Transverse colon (tissue), 4 donors: ENCODE measurements around the gene CAMTA1. TPM values are rescaled to one million over a fixed set of nuclear protein-coding genes. Genes with fewer than 3 reads are reported as not detected.

ENCODE experiments used
- DNase-seq: peaks from one replicate; pipeline ENCODE4 v3.0.0-alpha.2; 2019
- H3K27ac ChIP-seq, 4 donors: fragments of 200-600 bp; sonication (generic); 2 replicates each; pipeline ENCODE4 v1.5.1; 2016 to 2018; ENCODE audit warnings: inconsistent platforms in 4 of 4
- H3K27me3 ChIP-seq: fragments of 200-600 bp; sonication (generic); 2 replicates; pipeline ENCODE4 v1.5.1; 2017; ENCODE audit warnings: inconsistent platforms
- H3K36me3 ChIP-seq, 4 donors: fragments of 200-600 bp; sonication (generic); 2 replicates each; pipeline ENCODE4 v1.5.1; 2017 to 2019; ENCODE audit warnings: inconsistent platforms in 4 of 4
- H3K4me1 ChIP-seq, 4 donors: fragments of 200-600 bp; sonication (generic); 2 replicates each; pipeline ENCODE4 v1.5.1; 2017 to 2020; ENCODE audit warnings: inconsistent platforms in 4 of 4
- H3K4me3 ChIP-seq, 4 donors: fragments of 200-600 bp; sonication (generic); 1 replicate in 1 of 4; 2 replicates in 3 of 4; pipeline versions ENCODE4 v1.5.1 to v1.6.1; 2017 to 2019; ENCODE audit warnings: inconsistent platforms in 4 of 4
- H3K9me3 ChIP-seq, 2 donors: fragments of 200-600 bp; sonication (generic); 2 replicates each; pipeline ENCODE4 v1.5.1; 2017 to 2019; ENCODE audit warnings: inconsistent platforms in 2 of 2
- CTCF ChIP-seq, 5 experiments: fragments of 200-600 bp in 3 of 5; fragments of 450-650 bp in 2 of 5; sonication (generic) in 3 of 5; IDR thresholded peaks; 1 replicate in 2 of 5; 2 replicates in 3 of 5; pipeline ENCODE4 v1.5.1; 2016 to 2017; ENCODE audit warnings: antibody characterized with exemption in 5 of 5, inconsistent platforms in 3 of 5, mild to moderate bottlenecking in 2 of 5, moderate library complexity in 1 of 5
- EP300 ChIP-seq: sonication (generic); formaldehyde crosslinking; IDR thresholded peaks from one replicate; pipeline ENCODE4 v1.6.1; 2017; ENCODE audit warnings: antibody characterized with exemption, low read depth
- POLR2A ChIP-seq: fragments of 450-650 bp; IDR thresholded peaks from one replicate; pipeline ENCODE4 v1.6.1; 2016; ENCODE audit warnings: antibody characterized with exemption, mild to moderate bottlenecking, moderate library complexity
- POLR2AphosphoS5 ChIP-seq, 3 donors: sonication (generic); formaldehyde crosslinking; IDR thresholded peaks; one replicate each; pipeline ENCODE4 v1.6.1; 2016; ENCODE audit warnings: antibody characterized with exemption in 3 of 3
- WGBS, 2 donors: methylation state at CpG; one replicate each; pipeline ENCODE4 v1.1.5; 2018; ENCODE audit warnings: low coverage in 1 of 2; 5-methylcytosine and 5-hydroxymethylcytosine counted together
- in situ Hi-C, 4 donors: fragments of 200-750 bp; cut with MboI; loops; one replicate each; pipeline versions ENCODE4 v1.15.0 to v1.15.1; 2017; ENCODE audit warnings: low sequenced_read_pairs in 3 of 4, low pct_ligation_motif_present in 1 of 4, low pct_unique_long_range_greater_than_20kb in 1 of 4
- intact Hi-C: fragments of 100-400 bp; cut with DNase I; formaldehyde crosslinking; loops from one replicate; pipeline ENCODE4 v1.15.1; 2023; ENCODE audit warnings: low total_unique reads
- total RNA-seq, 4 donors: library from RNA; depleted of rRNA; stranded (reverse); fragments of >200 nt; gene quantifications; one replicate each; pipeline ENCODE4 v1.1.0, GENCODE V29; 2016

CAMTA1 gene
- total RNA-seq, 4 donors from 2014 or later: 93.8 to 268 (median 130) TPM

GRCh38 chr1:7606096-7606495, 820.8 kb downstream of the CAMTA1 start:
- H3K4me1 ChIP-seq: no peaks in the 10 kb centered on the region
- no peak overlapping the region for H3K4me3 ChIP-seq
- in situ Hi-C loops (no loop called here), intact Hi-C loops (no loop called here)
- no peak for DNase-seq
- H3K27me3 ChIP-seq: no peaks in the 10 kb centered on the region
- no peak overlapping the region for H3K27ac ChIP-seq
- WGBS, 2 donors: 22 to 74% methylated on average over 1 to 4 of the region's 4 CpGs
- no peaks in the 10 kb centered on the region for H3K36me3 ChIP-seq
- no peaks in the 10 kb centered on the region for H3K9me3 ChIP-seq
- TF ChIP-seq POLR2A (no peak), EP300 (no peak), POLR2AphosphoS5 (IDR thresholded peaks at IDR 0.05) (no peak), CTCF (IDR thresholded peaks at IDR 0.05) (no peak)

DNA sequence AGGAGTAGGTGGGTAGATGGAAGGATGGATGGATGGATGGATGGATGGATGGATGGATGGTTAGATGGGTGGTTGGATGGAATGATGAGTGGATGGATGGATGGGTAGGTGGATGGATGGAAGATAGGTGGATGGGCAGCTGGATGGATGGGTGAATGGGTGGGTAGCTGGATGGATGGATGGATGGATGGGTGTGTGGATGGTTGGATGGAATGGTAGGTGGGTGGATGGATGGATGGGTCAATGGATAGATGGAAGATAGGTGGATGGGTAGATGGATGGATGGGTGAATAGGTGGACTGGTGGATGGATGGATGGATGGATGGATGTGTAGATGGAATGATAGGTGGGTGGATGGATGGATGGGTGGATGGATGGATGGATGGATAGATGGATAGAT, 821.8 kb downstream of the CAMTA1 start:
- H3K27ac ChIP-seq: no peak overlapping the region
- intact Hi-C loops: no loop called here
- in situ Hi-C loops: no loop called here
- no peak overlapping the region for H3K4me3 ChIP-seq
- DNase-seq: no peak
- H3K36me3 ChIP-seq: no peaks in the 10 kb centered on the region
- TF ChIP-seq EP300 (no peak), CTCF (IDR thresholded peaks at IDR 0.05) (no peak), POLR2AphosphoS5 (IDR thresholded peaks at IDR 0.05) (no peak), POLR2A (no peak)
- H3K27me3 ChIP-seq: no peaks in the 10 kb centered on the region
- H3K4me1 ChIP-seq: no peaks in the 10 kb centered on the region
- no peaks in the 10 kb centered on the region for H3K9me3 ChIP-seq

GRCh38 chr1:7608628-7609305, 823.5 kb downstream of the CAMTA1 start:
- WGBS, 2 donors: 70 to 72% methylated on average over 2 to 10 of the region's 10 CpGs
- H3K27ac ChIP-seq: no peak overlapping the region
- no peak for TF ChIP-seq POLR2AphosphoS5 (IDR thresholded peaks at IDR 0.05)
- TF ChIP-seq CTCF (IDR thresholded peaks at IDR 0.05): no peak
- TF ChIP-seq POLR2A: no peak
- no peak for TF ChIP-seq EP300
- DNase-seq: no peak
- in situ Hi-C loops: no loop called here
- intact Hi-C loops: no loop called here
- no peaks in the 10 kb centered on the region for H3K36me3 ChIP-seq
- H3K27me3 ChIP-seq: no peaks in the 10 kb centered on the region
- no peaks in the 10 kb centered on the region for H3K4me1 ChIP-seq
- H3K4me3 ChIP-seq: no peak overlapping the region
- no peaks in the 10 kb centered on the region for H3K9me3 ChIP-seq

DNA sequence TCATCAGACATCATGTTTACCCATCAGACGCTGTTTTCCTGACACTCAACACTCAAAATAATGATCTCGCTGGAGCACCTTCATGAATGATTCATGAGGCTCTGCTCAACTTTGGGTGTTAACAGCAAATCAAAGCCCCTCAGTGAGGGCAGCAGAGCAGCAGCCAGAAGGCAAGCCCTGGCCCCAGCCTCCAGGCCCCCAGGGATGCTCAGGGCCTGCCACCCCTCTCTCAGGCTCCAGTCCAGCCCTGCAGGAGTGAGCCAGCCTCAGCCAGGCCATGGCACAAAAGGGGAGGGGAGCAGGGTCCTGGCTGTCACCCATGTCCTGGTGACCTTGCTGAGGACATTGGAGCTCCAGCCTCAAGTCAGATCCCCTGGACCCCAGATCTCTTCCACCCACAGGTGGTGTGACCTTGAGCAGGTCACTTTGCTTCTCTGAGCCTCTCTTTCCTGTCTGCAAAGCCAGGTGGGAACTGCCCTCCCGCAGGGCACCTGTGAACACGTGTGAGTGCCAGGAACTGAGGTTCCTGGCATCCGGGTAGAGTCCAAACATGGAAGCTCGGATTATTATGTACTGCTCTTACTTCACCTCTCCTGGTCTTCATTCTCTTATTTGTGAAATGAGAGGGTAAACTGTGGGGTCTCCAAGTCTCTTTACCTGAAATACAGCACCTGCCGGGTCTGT, 824.2 kb downstream of the CAMTA1 start:
- WGBS, 2 donors: 82% methylated on average over 7 of the region's 7 CpGs; no CpG with 5 or more reads in 1 of the 2 donors

More for the DNA sequence above, 824.2 kb downstream of the CAMTA1 start:
- no peak overlapping the region for H3K4me3 ChIP-seq
- H3K9me3 ChIP-seq: no peaks in the 10 kb centered on the region
- TF ChIP-seq POLR2A: no peak
- no peak for TF ChIP-seq POLR2AphosphoS5 (IDR thresholded peaks at IDR 0.05)
- TF ChIP-seq EP300: no peak
- TF ChIP-seq CTCF (IDR thresholded peaks at IDR 0.05): no peak
- no peak for DNase-seq
- H3K27ac ChIP-seq: no peak overlapping the region
- no peaks in the 10 kb centered on the region for H3K4me1 ChIP-seq
- H3K36me3 ChIP-seq: no peaks in the 10 kb centered on the region
- intact Hi-C loops: no loop called here
- no peaks in the 10 kb centered on the region for H3K27me3 ChIP-seq
- in situ Hi-C loops: no loop called here
